ENCODE measurements around the gene NELFA.

Gene NELFA

GRCh38 chr4:2008921-2009650 lies at the start of gene NELFA:
TSS of gene NELFA (minus strand) at chr4:2008974. CDS start at chr4:2008959, 15 bp downstream.
- DNase-seq (ENCODE audit: low spot score) = peak; percentile 94

GRCh38 chr4:2057382-2058065 lies 48.8 kb upstream of the NELFA start:
- no peak for DNase-seq (ENCODE audit: low spot score)

GRCh38 chr4:2054217-2054616 lies 45.4 kb upstream of the NELFA start:
- no peak for DNase-seq (ENCODE audit: low spot score)

- no peak for DNase-seq (ENCODE audit: low spot score)
These were observed 42.3 kb upstream of the NELFA start for GRCh38 chr4:2051086-2051485.

- no peak for DNase-seq (ENCODE audit: low spot score)
These were observed 41.0 kb upstream of the NELFA start for GRCh38 chr4:2049811-2050210.

DNA sequence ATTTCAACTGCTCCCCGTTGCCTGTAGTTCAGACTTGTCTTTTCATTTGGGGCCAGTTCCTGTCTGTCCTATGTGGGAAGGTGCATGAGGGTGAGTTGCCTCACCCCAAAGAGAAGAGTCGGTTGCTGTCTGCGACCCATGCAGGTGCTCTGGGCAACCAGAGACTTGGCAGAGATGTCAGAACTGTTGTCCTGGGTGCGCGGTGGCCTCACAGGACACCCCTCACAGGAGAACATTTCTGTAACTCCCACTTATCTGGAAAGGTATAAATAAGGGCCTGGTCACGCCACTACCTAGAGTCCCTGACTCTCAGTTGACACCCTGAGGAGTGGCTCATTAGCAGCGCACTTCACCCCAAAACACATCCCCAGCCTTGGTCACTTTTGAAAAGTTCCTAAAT lies 40.6 kb upstream of the NELFA start:
- DNase-seq (ENCODE audit: low spot score) = no peak

DNA sequence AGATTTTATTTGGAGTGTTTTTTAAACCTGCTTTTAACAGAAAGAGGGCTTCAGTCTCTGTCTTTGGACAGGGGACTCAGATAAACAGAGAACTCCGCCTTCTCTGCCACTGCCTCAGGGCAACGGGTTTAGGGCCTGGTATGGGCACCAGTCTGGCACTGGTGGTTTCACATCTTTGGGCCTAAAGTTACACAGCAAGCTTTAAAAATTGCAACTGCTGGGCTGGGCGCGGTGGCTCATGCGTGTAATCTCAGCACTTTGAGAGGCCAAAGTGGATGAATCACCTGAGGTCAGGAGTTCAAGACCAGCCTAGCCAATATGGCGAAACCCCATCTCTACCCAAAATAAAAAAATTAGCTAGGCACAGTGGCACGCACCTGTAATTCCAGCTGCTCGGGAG lies 40.1 kb upstream of the NELFA start:
- no peak for DNase-seq (ENCODE audit: low spot score)

DNA sequence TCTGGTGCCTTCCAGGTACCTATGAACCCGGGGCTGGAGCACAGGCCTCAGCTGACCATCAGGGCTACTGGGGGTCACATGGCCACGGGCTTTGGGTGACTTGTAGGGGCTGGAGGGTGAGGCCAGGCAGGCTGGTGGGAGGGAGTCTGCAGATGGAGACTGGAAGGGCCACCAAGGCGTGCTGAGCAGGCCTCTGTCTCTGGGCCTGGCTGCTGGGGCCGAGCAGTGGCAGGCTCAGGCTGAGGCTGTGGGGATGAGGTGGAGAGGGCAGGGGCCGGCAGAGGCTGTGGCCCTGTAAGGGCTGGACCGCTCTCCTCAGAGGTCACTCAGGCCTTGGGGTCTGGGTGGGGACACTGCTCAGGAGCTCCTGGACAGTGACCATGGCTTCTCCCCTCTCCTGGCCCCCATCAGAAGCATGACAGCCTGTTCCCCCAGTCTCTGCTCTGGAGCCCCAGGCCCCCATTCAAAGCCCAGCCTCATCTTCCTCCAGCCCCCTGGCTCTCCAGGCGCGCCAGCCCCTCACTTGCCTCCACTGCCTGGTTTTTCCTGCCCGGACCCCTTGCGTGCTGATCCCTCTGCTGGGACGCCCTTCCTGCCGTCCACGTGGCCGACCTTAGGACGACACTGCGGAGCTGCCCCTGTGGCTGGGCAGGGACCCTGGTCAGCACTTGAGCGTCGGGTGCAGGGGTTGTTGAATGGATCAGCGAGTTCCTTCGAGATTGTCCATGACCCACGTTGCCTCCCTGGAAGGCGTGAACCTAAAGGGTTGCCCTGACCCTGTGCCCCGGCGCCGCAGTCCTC lies 39.2 kb upstream of the NELFA start:
- DNase-seq (ENCODE audit: low spot score) = no peak

GRCh38 chr4:2047031-2047660 lies 38.4 kb upstream of the NELFA start:
- no peak for DNase-seq (ENCODE audit: low spot score)

- no peak for DNase-seq (ENCODE audit: low spot score)
These were observed 37.5 kb upstream of the NELFA start for GRCh38 chr4:2046031-2046961.

- DNase-seq (ENCODE audit: low spot score) = no peak
These were observed 36.8 kb upstream of the NELFA start for GRCh38 chr4:2045518-2045951.

GRCh38 chr4:2044542-2045517 lies 36.1 kb upstream of the NELFA start:
- no peak for DNase-seq (ENCODE audit: low spot score)

DNA sequence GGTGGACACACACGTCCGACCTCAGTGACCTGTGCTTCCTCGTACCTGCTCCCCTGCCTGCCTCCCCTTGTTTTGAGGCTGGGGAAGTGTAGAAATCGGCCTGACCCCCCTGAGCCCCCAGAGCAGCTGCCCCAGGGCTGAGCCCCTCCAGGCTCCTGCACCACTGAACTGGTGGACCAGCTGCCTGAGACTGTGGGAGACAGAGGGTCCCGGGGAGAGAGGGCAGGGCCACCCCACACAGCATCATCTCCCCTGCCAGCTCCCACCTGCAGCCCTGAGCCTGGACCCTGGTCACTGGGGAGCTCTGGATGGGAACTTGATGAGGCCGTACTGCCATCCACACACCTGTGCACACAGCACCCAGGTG lies 35.3 kb upstream of the NELFA start:
- no peak for DNase-seq (ENCODE audit: low spot score)

DNA sequence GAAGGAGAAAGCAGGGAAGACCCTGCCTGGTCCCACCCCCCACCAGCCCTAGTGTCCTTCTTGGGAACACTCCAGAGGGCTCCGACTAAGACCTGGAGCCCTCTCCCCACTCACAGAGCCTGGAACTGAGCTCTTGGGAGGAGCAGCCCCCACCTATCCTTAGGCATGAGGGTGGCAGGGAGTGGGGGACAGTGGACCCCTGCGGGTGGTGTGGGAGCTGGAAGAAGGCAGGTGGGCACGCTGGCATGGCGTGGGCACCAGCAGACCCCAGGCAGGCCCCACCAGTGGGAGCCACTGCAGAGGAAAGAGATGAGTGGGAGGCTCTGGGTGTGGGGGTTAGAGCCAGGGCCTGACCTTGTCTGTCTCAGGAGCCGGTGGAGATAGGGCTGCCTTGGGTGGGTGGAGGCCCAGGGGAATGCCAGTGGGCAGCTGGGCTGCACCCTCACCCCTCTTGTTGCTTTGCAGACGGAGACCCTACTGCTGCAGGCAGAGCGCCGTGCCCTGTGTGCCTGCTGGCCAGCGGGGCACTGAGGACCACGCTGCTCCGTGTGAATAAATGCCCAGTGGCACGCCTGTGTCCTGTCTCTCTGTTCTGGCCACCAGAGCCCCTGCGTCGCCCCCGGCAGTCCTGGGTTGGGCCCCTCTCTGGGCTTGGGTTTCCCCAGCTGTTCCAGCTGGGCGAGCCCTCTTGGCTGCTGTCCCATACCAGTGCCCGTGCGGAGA lies 34.8 kb upstream of the NELFA start:
- DNase-seq (ENCODE audit: low spot score) = no peak

GRCh38 chr4:2042947-2043395 lies 34.2 kb upstream of the NELFA start:
- no peak for DNase-seq (ENCODE audit: low spot score)

DNA sequence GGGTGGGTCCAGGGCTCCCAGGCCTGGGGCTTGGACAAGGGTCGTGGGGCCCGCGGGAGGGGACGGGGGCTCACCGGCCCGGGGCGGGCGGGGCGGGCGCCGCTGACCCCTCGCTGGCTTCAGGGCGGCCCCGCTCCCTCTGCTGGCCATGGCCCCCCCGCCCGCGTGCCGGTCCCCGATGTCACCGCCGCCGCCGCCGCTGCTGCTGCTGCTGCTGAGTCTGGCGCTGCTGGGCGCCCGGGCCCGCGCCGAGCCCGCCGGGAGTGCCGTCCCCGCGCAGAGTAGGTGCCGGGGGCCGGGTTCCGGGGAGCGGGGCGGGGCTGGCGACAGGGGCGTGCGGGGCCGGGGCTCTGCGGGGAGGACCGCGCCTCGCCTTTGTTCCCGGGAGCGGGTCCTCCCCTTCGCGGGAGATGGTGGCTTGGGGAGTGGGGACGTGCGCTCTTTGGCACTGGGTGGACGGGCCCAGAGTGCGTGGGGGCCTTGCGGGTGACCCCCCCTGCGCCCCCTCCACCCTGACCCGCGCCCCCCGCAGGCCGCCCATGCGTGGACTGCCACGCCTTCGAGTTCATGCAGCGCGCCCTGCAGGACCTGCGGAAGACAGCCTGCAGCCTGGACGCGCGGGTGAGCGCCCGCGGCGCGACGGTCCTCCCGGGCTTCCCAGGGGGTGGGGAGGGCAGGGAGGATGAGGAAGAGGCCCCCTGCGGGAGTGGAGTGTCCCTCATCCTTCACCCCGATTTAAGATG lies 33.6 kb upstream of the NELFA start:
- no peak for DNase-seq (ENCODE audit: low spot score)

DNA sequence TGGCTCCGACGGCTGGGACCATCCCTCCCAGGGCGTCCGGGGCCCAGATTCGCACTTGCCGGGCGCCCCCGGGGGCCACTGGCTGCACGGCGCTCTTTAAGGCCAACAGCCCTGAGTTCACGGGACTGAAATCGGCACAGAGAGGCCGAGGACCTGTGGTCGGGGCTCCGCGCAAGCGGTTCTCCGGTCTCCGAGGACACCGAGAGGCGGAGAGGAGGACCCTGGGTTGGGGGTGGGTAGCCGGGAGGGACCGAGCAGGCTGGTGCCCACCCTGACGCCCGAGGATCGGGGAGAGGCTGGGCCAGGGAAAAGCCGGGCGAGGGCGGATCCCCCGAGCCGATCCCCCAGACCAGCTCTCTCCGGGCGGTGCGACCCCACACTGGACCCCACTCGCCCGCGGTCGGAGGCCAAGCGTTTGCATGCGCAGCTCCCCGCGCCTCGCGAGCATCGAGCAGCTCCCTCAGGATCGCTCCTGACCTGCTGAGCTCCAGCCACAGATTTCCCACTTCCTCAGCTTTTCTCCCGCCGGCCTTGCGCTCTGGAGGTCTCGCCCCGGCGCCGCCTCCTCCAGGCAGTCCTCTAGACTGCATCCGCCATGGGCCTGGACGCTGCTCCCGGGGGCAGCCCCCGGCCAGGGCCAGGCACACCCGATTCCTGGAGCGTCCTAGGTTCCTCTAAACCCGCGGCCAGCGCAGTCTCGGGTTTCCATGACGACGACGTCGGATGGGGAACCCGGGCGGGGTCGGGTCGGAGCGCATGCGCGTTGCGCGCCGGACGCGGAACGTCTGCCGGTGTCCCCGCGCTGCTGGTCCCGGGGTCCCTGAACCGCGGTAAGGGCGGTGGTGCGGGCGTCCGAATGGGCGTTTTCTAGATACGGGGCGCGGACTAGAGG lies 32.7 kb upstream of the NELFA start:
- peak; percentile 76 for DNase-seq (ENCODE audit: low spot score)
